ENCODE data around the gene ENTPD1.
"Not testable (repeated sequence)": the region's sequence is repeated elsewhere in the genome, so short reads cannot be mapped to it uniquely, and the experiment has no call there.

- TF ChIP-seq, protein P1, sequence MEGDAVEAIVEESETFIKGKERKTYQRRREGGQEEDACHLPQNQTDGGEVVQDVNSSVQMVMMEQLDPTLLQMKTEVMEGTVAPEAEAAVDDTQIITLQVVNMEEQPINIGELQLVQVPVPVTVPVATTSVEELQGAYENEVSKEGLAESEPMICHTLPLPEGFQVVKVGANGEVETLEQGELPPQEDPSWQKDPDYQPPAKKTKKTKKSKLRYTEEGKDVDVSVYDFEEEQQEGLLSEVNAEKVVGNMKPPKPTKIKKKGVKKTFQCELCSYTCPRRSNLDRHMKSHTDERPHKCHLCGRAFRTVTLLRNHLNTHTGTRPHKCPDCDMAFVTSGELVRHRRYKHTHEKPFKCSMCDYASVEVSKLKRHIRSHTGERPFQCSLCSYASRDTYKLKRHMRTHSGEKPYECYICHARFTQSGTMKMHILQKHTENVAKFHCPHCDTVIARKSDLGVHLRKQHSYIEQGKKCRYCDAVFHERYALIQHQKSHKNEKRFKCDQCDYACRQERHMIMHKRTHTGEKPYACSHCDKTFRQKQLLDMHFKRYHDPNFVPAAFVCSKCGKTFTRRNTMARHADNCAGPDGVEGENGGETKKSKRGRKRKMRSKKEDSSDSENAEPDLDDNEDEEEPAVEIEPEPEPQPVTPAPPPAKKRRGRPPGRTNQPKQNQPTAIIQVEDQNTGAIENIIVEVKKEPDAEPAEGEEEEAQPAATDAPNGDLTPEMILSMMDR (IDR thresholded peaks at IDR 0.05 in 2 of 3, conservative IDR thresholded peaks at IDR 0.05 in 1 of 3; ENCODE audit: control insufficient read depth in 2 of 3, extremely low read depth in 1 of 3, insufficient read depth in 1 of 3, low read depth in 3 of 3, low read length in 3 of 3) = not testable (repeated sequence)
- TF ChIP-seq ZNF384 (IDR thresholded peaks at IDR 0.05; ENCODE audit: borderline replicate concordance, low read depth, low read length); CBFB (IDR thresholded peaks at IDR 0.05; ENCODE audit: low read depth); SP1 (IDR thresholded peaks at IDR 0.05; ENCODE audit: low read depth, low read length); ZZZ3 (IDR thresholded peaks at IDR 0.05; ENCODE audit: control insufficient read depth, insufficient read length, low read depth); RFX5 (IDR thresholded peaks at IDR 0.05; ENCODE audit: low read depth, low read length); ESRRA (IDR thresholded peaks at IDR 0.05; ENCODE audit: low read length); NR2C2 (IDR thresholded peaks at IDR 0.05; ENCODE audit: borderline replicate concordance, control insufficient read depth, insufficient read length, low read depth); EGR1 (IDR thresholded peaks at IDR 0.05; ENCODE audit: borderline replicate concordance in 1 of 2, low read depth in 2 of 2, low read length in 2 of 2); RAD51 (IDR thresholded peaks at IDR 0.05); SRF (IDR thresholded peaks at IDR 0.05; ENCODE audit: low read depth in 2 of 2, low read length in 2 of 2); YY1 (IDR thresholded peaks at IDR 0.05; ENCODE audit: low read depth, low read length): not testable (repeated sequence)
Measured at GRCh38 chr10:95916039-95916438, 160.1 kb downstream of the ENTPD1 start.
